ENCODE measurements around the gene MYDGF.

GRCh38 chr19:4688587-4688986 is 18.4 kb upstream of the MYDGF start:
- TF ChIP-seq CTCF (IDR thresholded peaks at IDR 0.05; ENCODE audit: low read length) (no peak), EZH2 (IDR thresholded peaks at IDR 0.05; ENCODE audit: borderline replicate concordance, low read length) (no peak)

Data from OCI-LY1 (cell line).